Neural cell (in vitro differentiated cells): ENCODE data around the gene SMAD5.

ENCODE experiments used
- EP300 ChIP-seq: fragments of 450-650 bp; conservative IDR thresholded peaks from 2 replicates; pipeline ENCODE4 v1.6.1; 2014; ENCODE audit warnings: antibody characterized with exemption, mild to moderate bottlenecking, moderate library complexity; ENCODE audit not compliant: poor library complexity, severe bottlenecking
- EZH2 ChIP-seq: fragments of 200-600, 300-800 bp; shearing (Covaris generic), sonication (generic); IDR thresholded peaks from 2 replicates; pipeline ENCODE4 v1.6.1; 2014; ENCODE audit warnings: antibody characterized with exemption, low read length, borderline replicate concordance, mild to moderate bottlenecking; ENCODE audit not compliant: insufficient read depth, poor library complexity, severe bottlenecking
- MXI1 ChIP-seq: fragments of 450-650 bp; conservative IDR thresholded peaks from 2 replicates; pipeline ENCODE4 v1.6.1; 2014; ENCODE audit warnings: antibody characterized with exemption, mild to moderate bottlenecking; ENCODE audit not compliant: poor library complexity, severe bottlenecking
- POLR2AphosphoS5 ChIP-seq: IDR thresholded peaks from 2 replicates; pipeline ENCODE4 v1.6.1; 2012
- RAD21 ChIP-seq: fragments of 450-650 bp; conservative IDR thresholded peaks from 2 replicates; pipeline ENCODE4 v1.6.1; 2014; ENCODE audit warnings: antibody characterized with exemption, mild to moderate bottlenecking, moderate library complexity
- SMC3 ChIP-seq: fragments of 450-650 bp; conservative IDR thresholded peaks from 2 replicates; pipeline ENCODE4 v1.6.1; 2014; ENCODE audit warnings: antibody characterized with exemption, mild to moderate bottlenecking, moderate library complexity; ENCODE audit not compliant: poor library complexity
- TAF1 ChIP-seq: IDR thresholded peaks from 2 replicates; pipeline ENCODE4 v1.6.1; 2012; ENCODE audit warnings: low read depth
- TF ChIP-seq, protein P1 (sequence below): fragments of 450-650 bp; IDR thresholded peaks from 2 replicates; pipeline ENCODE4 v1.5.1; 2014; ENCODE audit warnings: antibody characterized with exemption, mild to moderate bottlenecking, moderate library complexity; ENCODE audit not compliant: poor library complexity, severe bottlenecking
- TF ChIP-seq, protein P2 (sequence below): IDR thresholded peaks from 2 replicates; pipeline ENCODE4 v1.6.1; 2012; ENCODE audit warnings: borderline replicate concordance

DNA sequence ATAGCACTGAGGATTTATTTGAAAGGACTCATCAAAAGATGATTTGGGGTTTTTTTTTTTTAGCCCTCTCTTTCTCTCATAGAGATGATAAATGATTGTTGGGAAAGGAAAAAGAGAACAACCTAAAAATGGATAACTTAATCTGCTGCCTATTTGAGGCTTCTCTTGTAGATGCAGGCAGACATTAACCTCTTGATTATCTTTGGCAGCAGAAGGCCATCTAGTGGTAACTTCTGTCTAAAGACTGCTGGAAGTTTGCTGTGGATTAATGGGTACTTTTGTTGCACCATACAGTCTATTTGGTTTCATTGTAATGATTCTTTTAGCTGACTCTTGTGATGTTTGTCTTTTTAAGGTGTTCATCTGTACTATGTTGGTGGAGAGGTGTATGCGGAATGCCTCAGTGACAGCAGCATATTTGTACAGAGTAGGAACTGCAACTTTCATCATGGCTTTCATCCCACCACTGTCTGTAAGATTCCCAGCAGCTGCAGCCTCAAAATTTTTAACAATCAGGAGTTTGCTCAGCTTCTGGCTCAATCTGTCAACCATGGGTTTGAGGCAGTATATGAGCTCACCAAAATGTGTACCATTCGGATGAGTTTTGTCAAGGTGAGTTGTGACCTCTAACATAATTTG, 41.5 kb downstream of the SMAD5 start:
- TF ChIP-seq, protein P1, sequence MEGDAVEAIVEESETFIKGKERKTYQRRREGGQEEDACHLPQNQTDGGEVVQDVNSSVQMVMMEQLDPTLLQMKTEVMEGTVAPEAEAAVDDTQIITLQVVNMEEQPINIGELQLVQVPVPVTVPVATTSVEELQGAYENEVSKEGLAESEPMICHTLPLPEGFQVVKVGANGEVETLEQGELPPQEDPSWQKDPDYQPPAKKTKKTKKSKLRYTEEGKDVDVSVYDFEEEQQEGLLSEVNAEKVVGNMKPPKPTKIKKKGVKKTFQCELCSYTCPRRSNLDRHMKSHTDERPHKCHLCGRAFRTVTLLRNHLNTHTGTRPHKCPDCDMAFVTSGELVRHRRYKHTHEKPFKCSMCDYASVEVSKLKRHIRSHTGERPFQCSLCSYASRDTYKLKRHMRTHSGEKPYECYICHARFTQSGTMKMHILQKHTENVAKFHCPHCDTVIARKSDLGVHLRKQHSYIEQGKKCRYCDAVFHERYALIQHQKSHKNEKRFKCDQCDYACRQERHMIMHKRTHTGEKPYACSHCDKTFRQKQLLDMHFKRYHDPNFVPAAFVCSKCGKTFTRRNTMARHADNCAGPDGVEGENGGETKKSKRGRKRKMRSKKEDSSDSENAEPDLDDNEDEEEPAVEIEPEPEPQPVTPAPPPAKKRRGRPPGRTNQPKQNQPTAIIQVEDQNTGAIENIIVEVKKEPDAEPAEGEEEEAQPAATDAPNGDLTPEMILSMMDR = peak; percentile 88
- no peak for TF ChIP-seq EP300
- no peak for TF ChIP-seq EZH2
- no peak for TF ChIP-seq TAF1
- no peak for TF ChIP-seq MXI1
- no peak for TF ChIP-seq POLR2AphosphoS5
- TF ChIP-seq RAD21 = peak; percentile 87
- TF ChIP-seq, protein P2, sequence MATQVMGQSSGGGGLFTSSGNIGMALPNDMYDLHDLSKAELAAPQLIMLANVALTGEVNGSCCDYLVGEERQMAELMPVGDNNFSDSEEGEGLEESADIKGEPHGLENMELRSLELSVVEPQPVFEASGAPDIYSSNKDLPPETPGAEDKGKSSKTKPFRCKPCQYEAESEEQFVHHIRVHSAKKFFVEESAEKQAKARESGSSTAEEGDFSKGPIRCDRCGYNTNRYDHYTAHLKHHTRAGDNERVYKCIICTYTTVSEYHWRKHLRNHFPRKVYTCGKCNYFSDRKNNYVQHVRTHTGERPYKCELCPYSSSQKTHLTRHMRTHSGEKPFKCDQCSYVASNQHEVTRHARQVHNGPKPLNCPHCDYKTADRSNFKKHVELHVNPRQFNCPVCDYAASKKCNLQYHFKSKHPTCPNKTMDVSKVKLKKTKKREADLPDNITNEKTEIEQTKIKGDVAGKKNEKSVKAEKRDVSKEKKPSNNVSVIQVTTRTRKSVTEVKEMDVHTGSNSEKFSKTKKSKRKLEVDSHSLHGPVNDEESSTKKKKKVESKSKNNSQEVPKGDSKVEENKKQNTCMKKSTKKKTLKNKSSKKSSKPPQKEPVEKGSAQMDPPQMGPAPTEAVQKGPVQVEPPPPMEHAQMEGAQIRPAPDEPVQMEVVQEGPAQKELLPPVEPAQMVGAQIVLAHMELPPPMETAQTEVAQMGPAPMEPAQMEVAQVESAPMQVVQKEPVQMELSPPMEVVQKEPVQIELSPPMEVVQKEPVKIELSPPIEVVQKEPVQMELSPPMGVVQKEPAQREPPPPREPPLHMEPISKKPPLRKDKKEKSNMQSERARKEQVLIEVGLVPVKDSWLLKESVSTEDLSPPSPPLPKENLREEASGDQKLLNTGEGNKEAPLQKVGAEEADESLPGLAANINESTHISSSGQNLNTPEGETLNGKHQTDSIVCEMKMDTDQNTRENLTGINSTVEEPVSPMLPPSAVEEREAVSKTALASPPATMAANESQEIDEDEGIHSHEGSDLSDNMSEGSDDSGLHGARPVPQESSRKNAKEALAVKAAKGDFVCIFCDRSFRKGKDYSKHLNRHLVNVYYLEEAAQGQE = no peak
- TF ChIP-seq SMC3 = peak; percentile 94
